K562 (cell line): ENCODE data around the gene RNF150. TPM values are rescaled to one million over a fixed set of nuclear protein-coding genes. Genes with fewer than 3 reads are reported as not detected.

ENCODE experiments used
- ATAC-seq: fragments of 200-7000 bp; cut with Tn5 transposase; 3 replicates; pipeline ENCODE4 v1.9.1; 2020; ENCODE audit warnings: moderate library complexity
- BruUV-seq: library from RNA; stranded (reverse); fragments of 400-500 nt; replicated peaks from 2 replicates; lab custom pipeline; 2021; lab: Mats Ljungman, UMichigan
- CTCF ChIA-PET: fragments of 300-600 bp; formaldehyde crosslinking; extraction: SDS; loops from one replicate; lab custom pipeline; 2021; ENCODE audit warnings: low intra/inter-chr PET ratio; lab: Yijun Ruan, JAX
- POLR2A ChIA-PET: fragments of 300-600, 350-650 bp; sonication (Branson Sonifier 250); formaldehyde crosslinking; extraction: SDS; loops from one replicate; lab custom pipeline; 2021; ENCODE audit warnings: antibody characterized with exemption, inconsistent platforms; lab: Yijun Ruan, JAX
- DNase-seq, 4 experiments: peaks; one replicate each; pipeline versions ENCODE4 v3.0.0 to v3.0.0-alpha.2; 2011 to 2018; ENCODE audit warnings: low spot score in 3 of 4, mixed read lengths in 3 of 4; ENCODE audit errors: extremely low read depth in 1 of 4
- FAIRE-seq: peaks from 2 replicates; lab custom pipeline; 2011; peaks lifted over from hg19 to GRCh38; lab: Jason Lieb, UNC
- H2AFZ ChIP-seq: 2 replicates; pipeline ENCODE4 v1.6.0; 2011; ENCODE audit warnings: low read depth, low read length, control low read depth, inconsistent platforms
- H3K27ac ChIP-seq: fragments of 200-600 bp; 3 replicates; pipeline ENCODE4 v1.8.0; 2011; ENCODE audit warnings: low read depth, mild to moderate bottlenecking, control low read depth, inconsistent platforms, low read length, moderate library complexity, mixed read lengths; ENCODE audit errors: extremely low read depth
- H3K27me3 ChIP-seq, 2 experiments: fragments of 300-600 bp in 1 of 2; 2 replicates in 1 of 2; 3 replicates in 1 of 2; pipeline versions ENCODE4 v1.6.0 to v1.8.0; 2011; ENCODE audit warnings: inconsistent platforms in 2 of 2, low read length in 2 of 2, mild to moderate bottlenecking in 1 of 2, mixed read lengths in 1 of 2, moderate library complexity in 1 of 2; ENCODE audit not compliant: control insufficient read depth in 2 of 2, insufficient read depth in 2 of 2
- H3K36me3 ChIP-seq: fragments of 300-600 bp; 3 replicates; pipeline ENCODE4 v1.8.0; 2011; ENCODE audit warnings: mild to moderate bottlenecking, low read length, inconsistent platforms; ENCODE audit not compliant: control insufficient read depth, insufficient read depth
- H3K4me1 ChIP-seq, 2 experiments: fragments of 200-600 bp in 1 of 2; replicated peaks in 1 of 2; 2 replicates in 1 of 2; 3 replicates in 1 of 2; pipeline versions ENCODE4 v1.5.1 to v1.8.0; 2011; ENCODE audit warnings: inconsistent platforms in 2 of 2, low read length in 2 of 2, mild to moderate bottlenecking in 1 of 2, mixed read lengths in 1 of 2, moderate library complexity in 1 of 2; ENCODE audit not compliant: control insufficient read depth in 2 of 2, insufficient read depth in 2 of 2
- H3K4me2 ChIP-seq: 2 replicates; pipeline ENCODE4 v1.6.1; 2011; ENCODE audit warnings: low read length, control low read depth, inconsistent platforms, mixed read lengths; ENCODE audit not compliant: insufficient read depth
- H3K4me3 ChIP-seq: fragments of 200-600 bp; sonication (generic), shearing (Covaris generic); 2 replicates; pipeline ENCODE4 v1.5.1; 2016; ENCODE audit warnings: control low read depth, inconsistent platforms
- H3K79me2 ChIP-seq: fragments of 200-600 bp; 3 replicates; pipeline ENCODE4 v1.8.0; 2011; ENCODE audit warnings: low read length, inconsistent platforms; ENCODE audit not compliant: control insufficient read depth, insufficient read depth
- H3K9ac ChIP-seq, 2 experiments: 2 replicates each; pipeline versions ENCODE4 v1.6.0 to v1.6.1; 2011; ENCODE audit warnings: low read depth in 2 of 2, low read length in 2 of 2, control low read depth in 1 of 2, inconsistent platforms in 1 of 2, mild to moderate bottlenecking in 1 of 2, mixed read lengths in 1 of 2; ENCODE audit not compliant: insufficient read depth in 1 of 2
- H3K9me1 ChIP-seq: one replicate; pipeline ENCODE4 v1.6.0; 2011; ENCODE audit warnings: inconsistent platforms, mild to moderate bottlenecking, low read length, moderate library complexity; ENCODE audit not compliant: control insufficient read depth, insufficient read depth
- H3K9me3 ChIP-seq: replicated peaks from 2 replicates; pipeline ENCODE4 v1.5.1; 2011; ENCODE audit warnings: low read depth, low read length, inconsistent platforms; ENCODE audit not compliant: control insufficient read depth, insufficient read depth
- H4K20me1 ChIP-seq: replicated peaks from 2 replicates; pipeline ENCODE4 v1.6.1; 2011; ENCODE audit warnings: low read length, inconsistent platforms, mixed read lengths; ENCODE audit not compliant: control insufficient read depth, insufficient read depth
- ARID3B ChIP-seq: fragments of 250-450 bp; sonication (Bioruptor Pico); IDR thresholded peaks from 2 replicates; pipeline ENCODE4 v1.4.0; 2020; ENCODE audit warnings: borderline replicate concordance
- BCL6 ChIP-seq: fragments of 250-450 bp; sonication (Bioruptor Pico); IDR thresholded peaks from 2 replicates; pipeline ENCODE4 v1.4.0; 2020
- BRD4 ChIP-seq: fragments of 200-600 bp; sonication (generic); IDR thresholded peaks from 2 replicates; pipeline ENCODE4 v1.6.1; 2017; ENCODE audit warnings: inconsistent platforms
- CGGBP1 ChIP-seq: fragments of 250-450 bp; sonication (Bioruptor Pico); IDR thresholded peaks from 2 replicates; pipeline ENCODE4 v1.9.0; 2021; ENCODE audit warnings: mild to moderate bottlenecking
- CREB1 ChIP-seq, 2 experiments: sonication (generic) in 1 of 2; formaldehyde crosslinking in 1 of 2; IDR thresholded peaks; 2 replicates each; pipeline versions ENCODE4 v1.6.1 to v1.8.0; 2012 to 2022; ENCODE audit warnings: inconsistent platforms in 1 of 2, mild to moderate bottlenecking in 1 of 2, missing genetic modification reagents in 1 of 2, moderate library complexity in 1 of 2
- E2F8 ChIP-seq: fragments of 450-650 bp; IDR thresholded peaks from 2 replicates; pipeline ENCODE4 v1.7.1; 2018; ENCODE audit warnings: mild to moderate bottlenecking, low read depth; ENCODE audit not compliant: partially characterized antibody
- FUS ChIP-seq: fragments of 200-400 bp; formaldehyde crosslinking; optimal IDR thresholded peaks from 2 replicates; pipeline ENCODE3; 2017; ENCODE audit warnings: low read depth, low read length
- PCBP2 ChIP-seq: fragments of 200-400 bp; formaldehyde crosslinking; IDR thresholded peaks from 2 replicates; pipeline ENCODE4 v1.6.1; 2018; ENCODE audit warnings: low read length, low read depth, mild to moderate bottlenecking, moderate library complexity; ENCODE audit not compliant: poor library complexity, severe bottlenecking
- POLR2A ChIP-seq: fragments of 450-650 bp; conservative IDR thresholded peaks from 2 replicates; pipeline ENCODE4 v1.6.1; 2016
- SRF ChIP-seq, 2 experiments: fragments of 250-450, 450-650 bp in 1 of 2; sonication (Bioruptor Pico) in 1 of 2; sonication (generic) in 1 of 2; formaldehyde crosslinking; IDR thresholded peaks; 2 replicates each; pipeline versions ENCODE4 v1.5.0 to v1.5.1; 2020 to 2022; ENCODE audit warnings: mild to moderate bottlenecking in 1 of 2, missing genetic modification reagents in 1 of 2
- STAT5B ChIP-seq: fragments of 250-450 bp; sonication (Bioruptor Pico); IDR thresholded peaks from 2 replicates; pipeline ENCODE4 v1.8.0; 2021; ENCODE audit warnings: mild to moderate bottlenecking, inconsistent platforms
- THAP7 ChIP-seq: fragments of 250-450 bp; sonication (Bioruptor Pico); IDR thresholded peaks from 2 replicates; pipeline ENCODE4 v1.5.0; 2021
- XRCC4 ChIP-seq: IDR thresholded peaks from one replicate; pipeline ENCODE4 v1.6.1; 2011; ENCODE audit not compliant: insufficient read depth, insufficient read length; ENCODE audit errors: extremely low read depth
- ZBTB2 ChIP-seq: fragments of 450-650 bp; IDR thresholded peaks from 2 replicates; pipeline ENCODE4 v1.6.1; 2016; ENCODE audit warnings: antibody characterized with exemption
- WGBS: fragments of 100-300 bp; shearing (Covaris generic); methylation state at CpG from one replicate; pipeline ENCODE4 v1.1.6; 2016; ENCODE audit warnings: low coverage, mixed read lengths; ENCODE audit not compliant: insufficient coverage; ENCODE audit errors: missing lambda C conversion rate; 5-methylcytosine and 5-hydroxymethylcytosine counted together
- in situ Hi-C: fragments of 300-500 bp; cut with MboI; formaldehyde crosslinking; loops from 4 replicates; pipeline ENCODE4 v1.15.0; 2018; ENCODE audit warnings: inconsistent platforms, mixed read lengths
- intact Hi-C: fragments of 100-400 bp; cut with micrococcal nuclease; formaldehyde crosslinking; loops from 2 replicates; pipeline ENCODE4 v1.14.2; 2022
- polyA plus RNA-seq, 8 experiments: library from polyadenylated mRNA; depleted of rRNA in 4 of 8; stranded (reverse) in 5 of 8; unstranded in 3 of 8; fragments of >200 nt; fragmentation: Nextera tagmentation in 2 of 8; fragmentation: Illumina TruSeq in 1 of 8; extraction: Ambion mirVana in 2 of 8; extraction: Trizol in 1 of 8; gene quantifications; 2 replicates each; pipeline versions ENCODE4 v1.2.1 to v1.2.3, GENCODE V29; 2011 to 2014; ENCODE audit warnings: inconsistent platforms in 1 of 8, missing spikeins in 1 of 8
- total RNA-seq, 7 experiments: library from RNA; depleted of rRNA in 6 of 7; stranded (reverse); fragments of >200 nt in 6 of 7; fragmentation: Illumina TruSeq in 2 of 7; extraction: Trizol in 2 of 7; gene quantifications; 2 replicates each; pipeline versions ENCODE4 v1.2.1 to v1.2.3, GENCODE V29; 2011 to 2021; ENCODE audit warnings: low replicate concordance in 1 of 7

RNF150 gene
- total and polyA plus RNA-seq, 9 of the 15 experiments (the other 6 are each of a cell fraction or from before 2014, with no cell fraction given) = 0.09 TPM; not detected in 8

GRCh38 chr4:140844061-140844460 lies 289.2 kb downstream of the RNF150 start:
- 0% methylated on average over 1 of the region's 1 CpG for WGBS
- ChIA-PET POLR2A (no interaction called here), CTCF (no interaction called here)
- TF ChIP-seq ARID3B = no peak
- TF ChIP-seq POLR2A = no peak
- TF ChIP-seq ZBTB2 = no peak
- no peak for TF ChIP-seq E2F8
- TF ChIP-seq SRF (CRISPR knock-in tag; IDR thresholded peaks at IDR 0.05) = no peak
- no peak for TF ChIP-seq STAT5B (CRISPR knock-in tag)
- no peak for TF ChIP-seq CGGBP1 (CRISPR knock-in tag)
- TF ChIP-seq FUS = no peak
- no peak for TF ChIP-seq BCL6
- TF ChIP-seq PCBP2 = no peak
- TF ChIP-seq XRCC4 = no peak
- no peak for TF ChIP-seq BRD4
- no peak for TF ChIP-seq CREB1 (IDR thresholded peaks at IDR 0.05)
- no peak for TF ChIP-seq CREB1 (CRISPR knock-in tag; IDR thresholded peaks at IDR 0.05)
- no peak for TF ChIP-seq THAP7 (CRISPR knock-in tag)
- H3K36me3 ChIP-seq = no peaks in the 10 kb centered on the region
- H3K27me3 ChIP-seq = no peaks in the 10 kb centered on the region
- no peak overlapping the region for H3K27ac ChIP-seq
- no peaks in the 10 kb centered on the region for H3K9me3 ChIP-seq
- H3K79me2 ChIP-seq = no peaks in the 10 kb centered on the region
- no peak overlapping the region for H3K9ac ChIP-seq
- DNase-seq (no peak), ATAC-seq (no peak), FAIRE-seq (no peak)
- intact Hi-C loops = no loop called here
- in situ Hi-C loops = no loop called here
- no peaks in the 10 kb centered on the region for H3K4me1 ChIP-seq
- H2AFZ ChIP-seq = no peak overlapping the region
- H4K20me1 ChIP-seq = no peaks in the 10 kb centered on the region
- no peak overlapping the region for H3K4me3 ChIP-seq
- BruUV-seq = no TSS peak
- H3K9me1 ChIP-seq = no peaks in the 10 kb centered on the region
- H3K4me2 ChIP-seq = no peak overlapping the region
